HCT116 (cell line): ENCODE data around the gene ICAM2. TPM values are rescaled to one million over a fixed set of nuclear protein-coding genes. Genes with fewer than 3 reads are reported as not detected.

Source experiments
- ATAC-seq: fragments of 200-7000 bp; cut with Tn5 transposase; 2 replicates; pipeline ENCODE4 v1.9.1; 2020; ENCODE audit warnings: mild to moderate bottlenecking, moderate library complexity
- BruUV-seq: library from RNA; stranded (reverse); fragments of 400-500 nt; replicated peaks from 2 replicates; lab custom pipeline; 2021; lab: Mats Ljungman, UMichigan
- CTCF ChIA-PET: fragments of 300-600 bp; sonication (Branson Sonifier 250); formaldehyde crosslinking; loops from one replicate; lab custom pipeline; 2021; ENCODE audit warnings: antibody characterized with exemption; lab: Charles Lee
- POLR2A ChIA-PET: fragments of 300-600, 350-600 bp; sonication (Branson Sonifier 250); formaldehyde crosslinking; loops from one replicate; lab custom pipeline; 2021; ENCODE audit warnings: antibody characterized with exemption; lab: Charles Lee
- RAD21 ChIA-PET, 2 experiments: fragments of 300-600 bp; sonication (Branson Sonifier 250); formaldehyde crosslinking; loops; one replicate each; lab custom pipeline; 2023; ENCODE audit warnings: low total read pairs in 2 of 2; ENCODE audit not compliant: uncharacterized antibody in 2 of 2, unreplicated experiment in 2 of 2, low non-redundant PET in 1 of 2; lab: Charles Lee
- DNase-seq: peaks from one replicate; pipeline ENCODE4 v3.0.0-alpha.2; 2010; ENCODE audit warnings: low read depth, low spot score
- H2AFZ ChIP-seq: fragments of 200-600 bp; shearing (Covaris generic), sonication (generic); 2 replicates; pipeline ENCODE4 v1.6.1; 2017; ENCODE audit warnings: low read depth, mixed run types, mixed read lengths, antibody characterized with exemption, low read length; ENCODE audit not compliant: poor library complexity, severe bottlenecking
- H3K27ac ChIP-seq: 2 replicates; pipeline ENCODE4 v1.5.1; 2012; ENCODE audit warnings: low read depth, low read length
- H3K27me3 ChIP-seq: fragments of 200-600 bp; sonication (generic); 2 replicates; pipeline ENCODE4 v1.6.1; 2016; ENCODE audit warnings: mixed run types, low read length, mixed read lengths; ENCODE audit not compliant: insufficient read depth
- H3K36me3 ChIP-seq, 2 experiments: fragments of 200-500 bp in 1 of 2; fragments of 200-600 bp in 1 of 2; sonication (Bioruptor generic) in 1 of 2; sonication (generic) in 1 of 2; 2 replicates each; pipeline versions ENCODE4 v1.5.1 to v1.6.1; 2014 to 2016; ENCODE audit warnings: low read length in 2 of 2, inconsistent platforms in 1 of 2, mixed read lengths in 1 of 2, mixed run types in 1 of 2; ENCODE audit not compliant: insufficient read depth in 2 of 2, control insufficient read depth in 1 of 2
- H3K4me1 ChIP-seq, 2 experiments: fragments of 200-600 bp in 1 of 2; sonication (generic) in 1 of 2; 2 replicates each; pipeline versions ENCODE4 v1.5.1 to v1.6.1; 2012 to 2017; ENCODE audit warnings: low read length in 2 of 2, inconsistent platforms in 1 of 2, mild to moderate bottlenecking in 1 of 2, mixed read lengths in 1 of 2, mixed run types in 1 of 2, moderate library complexity in 1 of 2; ENCODE audit not compliant: insufficient read depth in 2 of 2, control insufficient read depth in 1 of 2
- H3K4me2 ChIP-seq: fragments of 200-600 bp; sonication (generic); 2 replicates; pipeline ENCODE4 v1.6.1; 2017; ENCODE audit warnings: mixed run types, low read length, mixed read lengths
- H3K4me3 ChIP-seq, 2 experiments: fragments of 200-600 bp in 1 of 2; sonication (generic) in 1 of 2; replicated peaks in 1 of 2; 2 replicates each; pipeline ENCODE4 v1.5.1; 2011 to 2016; ENCODE audit warnings: low read length in 2 of 2, control low read depth in 1 of 2, low read depth in 1 of 2, mild to moderate bottlenecking in 1 of 2, mixed read lengths in 1 of 2, mixed run types in 1 of 2
- H3K79me2 ChIP-seq: fragments of 200-600 bp; sonication (generic); 2 replicates; pipeline ENCODE4 v1.6.1; 2017; ENCODE audit warnings: mild to moderate bottlenecking, mixed run types, low read length, moderate library complexity, mixed read lengths; ENCODE audit not compliant: insufficient read depth
- H3K9ac ChIP-seq: fragments of 200-600 bp; sonication (generic); 2 replicates; pipeline ENCODE4 v1.6.1; 2016; ENCODE audit warnings: low read length, mixed read lengths
- H3K9me2 ChIP-seq: fragments of 200-600 bp; sonication (generic), shearing (Covaris generic); 2 replicates; pipeline ENCODE4 v1.6.1; 2017; ENCODE audit warnings: mixed run types, mild to moderate bottlenecking, moderate library complexity; ENCODE audit not compliant: insufficient read depth
- H3K9me3 ChIP-seq, 2 experiments: fragments of 200-500 bp in 1 of 2; fragments of 200-600 bp in 1 of 2; sonication (Bioruptor generic) in 1 of 2; sonication (generic) in 1 of 2; 2 replicates each; pipeline ENCODE4 v1.6.1; 2014 to 2017; ENCODE audit warnings: low read length in 2 of 2, mixed read lengths in 2 of 2, inconsistent platforms in 1 of 2, low read depth in 1 of 2, mild to moderate bottlenecking in 1 of 2, mixed run types in 1 of 2, moderate library complexity in 1 of 2; ENCODE audit not compliant: control insufficient read depth in 1 of 2, insufficient read depth in 1 of 2
- H4K20me1 ChIP-seq: fragments of 200-600 bp; sonication (generic), shearing (Covaris generic); 2 replicates; pipeline ENCODE4 v1.6.1; 2017; ENCODE audit warnings: mixed run types, mild to moderate bottlenecking, moderate library complexity; ENCODE audit not compliant: insufficient read depth
- CEBPB ChIP-seq: IDR thresholded peaks from 2 replicates; pipeline ENCODE4 v1.6.1; 2012; ENCODE audit warnings: low read depth
- CTCF ChIP-seq, 3 experiments: fragments of 200-600 bp in 1 of 3; sonication (generic) in 1 of 3; IDR thresholded peaks in 2 of 3; conservative IDR thresholded peaks in 1 of 3; 2 replicates each; pipeline ENCODE4 v1.5.1; 2012 to 2017; ENCODE audit warnings: low read depth in 2 of 3, low read length in 2 of 3, antibody characterized with exemption in 1 of 3, borderline replicate concordance in 1 of 3, control low read depth in 1 of 3, mild to moderate bottlenecking in 1 of 3, mixed read lengths in 1 of 3, mixed run types in 1 of 3, moderate library complexity in 1 of 3; ENCODE audit not compliant: insufficient read depth in 1 of 3
- EZH2 ChIP-seq: fragments of 200-600 bp; sonication (generic); IDR thresholded peaks from 2 replicates; pipeline ENCODE4 v1.6.1; 2017; ENCODE audit warnings: antibody characterized with exemption, mixed run types
- EZH2phosphoT487 ChIP-seq: fragments of 200-600 bp; IDR thresholded peaks from 2 replicates; pipeline ENCODE4 v1.6.1; 2018; ENCODE audit warnings: antibody characterized with exemption, borderline replicate concordance
- RAD21 ChIP-seq: IDR thresholded peaks from 2 replicates; pipeline ENCODE4 v1.6.1; 2012; ENCODE audit warnings: low read depth, mild to moderate bottlenecking
- YY1 ChIP-seq: IDR thresholded peaks from 2 replicates; pipeline ENCODE4 v1.6.1; 2011; ENCODE audit warnings: low read length, low read depth, moderate library complexity, mild to moderate bottlenecking; ENCODE audit not compliant: insufficient replicate concordance; ENCODE audit errors: extremely low read depth
- ZBTB33 ChIP-seq: IDR thresholded peaks from 2 replicates; pipeline ENCODE4 v1.6.1; 2011; ENCODE audit warnings: mild to moderate bottlenecking, low read length, moderate library complexity; ENCODE audit not compliant: insufficient replicate concordance; ENCODE audit errors: extremely low read depth
- ZFX ChIP-seq: fragments of 450-650 bp; IDR thresholded peaks from 2 replicates; pipeline ENCODE4 v1.6.1; 2017
- ZNF274 ChIP-seq: fragments of 200-500 bp; sonication (Bioruptor generic); IDR thresholded peaks from 2 replicates; pipeline ENCODE4 v1.6.1; 2014; ENCODE audit warnings: mild to moderate bottlenecking, low read depth, low read length, inconsistent platforms
- intact Hi-C: fragments of 100-400 bp; cut with micrococcal nuclease; formaldehyde crosslinking; loops from 2 replicates; pipeline ENCODE4 v1.10.0; 2022
- total RNA-seq: library from RNA; stranded (reverse); gene quantifications from one replicate; pipeline ENCODE4 v1.2.1, GENCODE V29; 2021; ENCODE audit not compliant: unreplicated experiment

The ICAM2 gene
- total RNA-seq, 1 experiment from 2014 or later, result 0.61 TPM

- H4K20me1 ChIP-seq, result no peaks in the 10 kb centered on the region
- BruUV-seq, result no TSS peak
- H3K4me1 ChIP-seq, result peaks cover 2 to 8% of the 10 kb centered on the region in 2 experiments; a peak in 2 of 4 replicates
- CTCF ChIA-PET, result interaction anchor here (0.6 to 2.5 kb wide), 6 partner anchors 8 to 294 kb away, joined by 3 to 9 read pairs (median 6); partner anchors contain the start of gene ICAM2
- intact Hi-C loops, result no loop called here
- H3K27me3 ChIP-seq, result peaks cover 41% of the 10 kb centered on the region; the same call in 1 of the 2 replicates
- POLR2A ChIA-PET, result no interaction called here
- RAD21 ChIA-PET, result no interaction called here
- H3K79me2 ChIP-seq, result no peaks in the 10 kb centered on the region
- no peak overlapping the region for H3K4me2 ChIP-seq
- DNase-seq (no peak), ATAC-seq (no peak)
- no peak overlapping the region for H3K27ac ChIP-seq
- TF ChIP-seq YY1 (no peak), CTCF (IDR thresholded peaks at IDR 0.05 in 2 of 3, conservative IDR thresholded peaks at IDR 0.05 in 1 of 3; ENCODE audit: borderline replicate concordance in 1 of 3, insufficient read depth in 1 of 3, low read depth in 2 of 3, low read length in 2 of 3) (0 out of 6 replicates have a peak, but pooled peaks of 2 of the 3 experiments have one; percentile 2 to 19)
- no peaks in the 10 kb centered on the region for H3K9me2 ChIP-seq
- no peak overlapping the region for H3K9ac ChIP-seq
- H3K36me3 ChIP-seq, result no peaks in the 10 kb centered on the region
- no peaks in the 10 kb centered on the region for H3K9me3 ChIP-seq
- H2AFZ ChIP-seq, result no peak overlapping the region
- H3K4me3 ChIP-seq, result no peak overlapping the region
Measured at GRCh38 chr17:63993368-63993985, 27.0 kb downstream of the ICAM2 start.

- H3K27me3 ChIP-seq, result peaks cover 37% of the 10 kb centered on the region; the same call in 1 of the 2 replicates
- H3K4me3 ChIP-seq, result no peak overlapping the region
- H3K9me2 ChIP-seq, result no peaks in the 10 kb centered on the region
- intact Hi-C loops, result no loop called here
- H3K27ac ChIP-seq, result no peak overlapping the region
- CTCF ChIA-PET, result no interaction called here
- no peaks in the 10 kb centered on the region for H3K79me2 ChIP-seq
- POLR2A ChIA-PET, result no interaction called here
- BruUV-seq, result no TSS peak
- peaks cover 2 to 8% of the 10 kb centered on the region in 2 experiments; a peak in 2 of 4 replicates for H3K4me1 ChIP-seq
- H2AFZ ChIP-seq, result no peak overlapping the region
- H3K9me3 ChIP-seq, result no peaks in the 10 kb centered on the region
- no peaks in the 10 kb centered on the region for H4K20me1 ChIP-seq
- ATAC-seq, result no peak
- no peak for DNase-seq
- RAD21 ChIA-PET, result interaction anchor here in 1 of 2 experiments (1.6 kb wide), 1 partner anchor 72 kb away, joined by 6 read pairs; no protein-coding TSS in a partner anchor
- H3K9ac ChIP-seq, result no peak overlapping the region
- H3K36me3 ChIP-seq, result no peaks in the 10 kb centered on the region
- H3K4me2 ChIP-seq, result no peak overlapping the region
- TF ChIP-seq ZBTB33 (no peak), EZH2 (no peak), ZFX (no peak), EZH2phosphoT487 (no peak), RAD21 (no peak), CEBPB (no peak), CTCF (IDR thresholded peaks at IDR 0.05 in 2 of 3, conservative IDR thresholded peaks at IDR 0.05 in 1 of 3; ENCODE audit: borderline replicate concordance in 1 of 3, insufficient read depth in 1 of 3, low read depth in 2 of 3, low read length in 2 of 3) (no peak), ZNF274 (no peak)
Measured at GRCh38 chr17:63991611-63992010, 28.8 kb downstream of the ICAM2 start.
